Renal cortical epithelial cell (primary cell): ENCODE measurements around the gene BRD4. TPM values are rescaled to one million over a fixed set of nuclear protein-coding genes. Genes with fewer than 3 reads are reported as not detected.

Experiments
- DNase-seq: peaks from one replicate; pipeline ENCODE4 v3.0.0-alpha.2; 2011; ENCODE audit warnings: low read depth
- total RNA-seq: library from RNA; depleted of rRNA; stranded (reverse); fragments of >200 nt; gene quantifications from 2 replicates; pipeline ENCODE4 v1.2.3, GENCODE V29; 2014

The BRD4 gene
- total RNA-seq, 1 donor from 2014 or later: 30.7 TPM

DNA sequence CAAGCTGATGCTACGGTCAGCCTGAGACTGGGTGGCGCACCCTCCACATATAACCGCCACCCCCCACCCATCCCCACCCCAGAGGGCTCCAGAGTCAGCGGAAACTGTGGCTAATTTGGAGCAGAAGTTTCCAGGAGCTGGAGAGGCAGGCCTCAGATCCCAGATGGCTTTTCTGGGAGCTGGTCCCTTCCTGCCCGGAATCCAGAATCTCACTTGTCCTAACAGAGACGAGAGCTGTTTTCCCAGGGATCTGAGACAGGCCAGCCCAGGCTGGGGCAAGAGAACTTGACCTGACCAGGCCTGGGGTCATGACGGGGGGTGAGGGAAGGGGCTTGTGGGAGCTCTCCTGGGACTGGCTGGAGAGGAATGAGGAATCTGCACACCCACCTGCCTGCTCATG lies 106.6 kb downstream of the BRD4 start:
- DNase-seq: no peak

DNA sequence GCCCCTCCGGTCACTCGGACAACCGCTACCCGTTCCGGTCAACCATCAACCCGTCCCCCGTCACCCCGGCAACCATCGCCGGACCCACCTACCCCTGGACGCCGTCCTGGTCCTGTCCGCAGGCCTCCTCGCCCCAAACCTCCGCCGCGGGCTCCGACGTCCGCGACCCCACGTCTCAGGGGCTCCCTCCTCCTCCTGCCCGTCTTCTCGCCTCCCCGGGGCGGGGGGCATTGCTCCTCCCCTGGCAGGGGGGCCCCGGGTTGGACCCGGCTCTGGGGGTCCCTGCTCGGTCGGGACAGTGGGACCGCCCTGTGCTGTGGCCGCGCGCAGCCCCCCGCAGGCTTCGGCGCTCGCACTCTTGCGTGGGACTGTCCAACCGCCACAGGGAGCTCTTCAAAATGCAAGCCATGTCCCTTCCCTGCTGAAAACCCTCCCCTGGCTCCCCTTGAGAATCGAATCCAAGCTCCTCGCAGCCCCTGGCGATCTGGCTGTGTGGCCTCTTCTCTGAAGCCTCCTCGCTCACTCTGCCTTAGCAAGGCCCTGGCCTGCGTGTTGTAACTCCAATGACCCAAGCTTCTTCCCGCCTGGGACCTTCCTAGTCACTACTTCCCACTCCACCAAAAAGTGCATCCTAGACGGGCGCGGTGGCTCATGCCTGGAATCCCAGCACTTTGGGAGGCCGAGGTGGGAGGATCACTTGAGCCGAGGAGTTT lies 108.5 kb downstream of the BRD4 start:
- DNase-seq: no peak

DNA sequence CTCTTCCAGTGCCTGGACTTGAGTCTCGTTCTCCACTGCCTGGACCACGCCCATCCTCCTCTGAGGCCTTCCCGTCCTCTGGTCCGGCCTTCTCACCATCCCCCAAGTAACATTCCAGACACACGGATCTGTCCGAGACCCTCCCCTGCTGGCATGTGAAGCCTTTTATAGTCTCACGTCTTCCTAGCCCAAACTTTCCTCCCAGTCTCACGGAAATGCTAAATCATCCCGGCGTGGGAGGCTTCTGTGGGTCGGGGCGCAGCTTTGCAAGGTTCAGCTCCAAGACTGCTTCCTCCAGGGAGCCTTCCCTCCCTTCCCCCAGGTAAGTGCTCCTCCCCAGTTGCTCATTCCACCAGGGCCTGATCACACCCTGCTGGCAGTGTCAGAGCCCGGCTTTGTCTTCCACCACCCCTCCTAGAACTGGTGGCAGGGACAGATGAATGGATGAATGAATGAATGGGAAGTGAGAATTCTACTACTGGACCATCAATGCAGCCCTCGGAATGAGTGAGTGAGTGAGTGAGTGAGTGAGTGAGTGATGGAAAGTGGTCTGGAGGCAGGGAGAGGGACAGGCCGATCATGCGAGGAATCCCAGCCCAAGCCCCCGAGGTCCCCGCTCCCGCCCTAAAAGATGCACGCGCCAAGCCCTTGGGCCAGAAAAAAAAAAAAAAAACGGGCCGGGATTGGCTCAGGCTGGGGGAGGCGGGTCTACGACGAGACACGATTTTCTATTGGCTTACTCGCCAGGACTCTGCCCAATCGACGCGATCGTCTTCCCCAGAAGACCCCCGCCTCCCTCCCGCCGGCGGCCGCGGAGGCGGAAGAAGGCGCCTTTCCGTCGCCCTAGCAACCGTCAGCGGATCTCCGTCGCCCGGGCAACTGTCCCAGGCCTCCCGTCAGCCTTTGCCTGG lies 109.3 kb downstream of the BRD4 start:
- peak; percentile 84 for DNase-seq

DNA sequence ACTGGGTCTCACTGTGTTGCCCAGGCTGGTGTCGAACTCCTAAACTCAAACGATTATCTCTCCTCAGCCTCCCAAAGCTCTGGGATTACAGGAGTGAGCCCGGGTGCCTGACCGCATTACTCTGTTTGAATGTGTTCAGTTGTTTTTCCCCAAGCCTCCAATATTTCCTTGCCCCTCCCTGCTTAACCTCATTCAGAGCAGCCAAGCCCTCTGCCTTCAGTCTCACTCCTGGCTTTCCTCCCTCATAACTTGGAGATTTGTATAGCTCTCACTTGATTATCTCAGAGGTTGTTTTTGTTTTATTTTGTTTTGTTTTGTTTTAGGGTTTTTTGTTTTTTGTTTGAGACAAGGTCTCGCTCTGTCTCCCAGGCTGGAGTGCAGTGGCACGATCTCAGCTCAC lies 111.5 kb downstream of the BRD4 start:
- no peak for DNase-seq

DNA sequence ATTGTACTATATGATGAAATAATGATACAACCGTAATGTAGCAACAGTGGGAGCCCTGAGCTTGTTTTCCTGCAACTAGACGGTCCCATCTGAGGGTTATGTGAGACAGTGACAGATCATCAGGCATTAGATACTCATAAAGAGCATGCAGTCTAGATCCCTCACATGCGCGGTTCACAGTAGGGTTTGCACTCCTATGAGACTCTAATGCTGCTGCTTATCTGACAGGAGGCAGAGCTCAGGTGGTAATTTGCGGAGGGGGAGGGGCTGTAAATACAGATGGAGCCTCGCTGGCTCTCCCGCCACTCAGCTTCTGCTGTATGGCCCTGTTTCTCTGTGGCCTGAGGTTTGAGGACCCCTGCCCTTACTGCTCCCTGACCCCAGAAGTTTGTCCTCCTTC lies 113.8 kb downstream of the BRD4 start:
- no peak for DNase-seq

DNA sequence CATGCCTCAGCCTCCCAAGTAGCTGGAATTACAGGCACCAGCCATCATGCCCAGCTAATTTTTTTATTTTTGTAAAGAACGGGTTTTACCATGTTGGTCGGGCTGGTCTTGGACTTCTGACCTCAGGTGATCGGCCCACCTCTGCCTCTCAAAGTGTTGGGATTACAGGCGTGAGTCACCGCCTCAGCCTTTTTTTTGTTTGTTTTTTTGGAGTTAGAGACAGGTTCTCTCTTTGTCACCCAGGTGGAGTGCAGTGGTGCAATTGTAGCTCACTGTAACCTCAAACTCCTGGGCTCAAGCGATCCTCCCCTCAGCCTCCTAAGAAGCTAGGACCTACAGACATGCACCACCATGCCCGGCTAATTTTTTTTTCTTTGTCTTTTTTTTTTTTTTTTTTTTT lies 116.0 kb downstream of the BRD4 start:
- no peak for DNase-seq

DNA sequence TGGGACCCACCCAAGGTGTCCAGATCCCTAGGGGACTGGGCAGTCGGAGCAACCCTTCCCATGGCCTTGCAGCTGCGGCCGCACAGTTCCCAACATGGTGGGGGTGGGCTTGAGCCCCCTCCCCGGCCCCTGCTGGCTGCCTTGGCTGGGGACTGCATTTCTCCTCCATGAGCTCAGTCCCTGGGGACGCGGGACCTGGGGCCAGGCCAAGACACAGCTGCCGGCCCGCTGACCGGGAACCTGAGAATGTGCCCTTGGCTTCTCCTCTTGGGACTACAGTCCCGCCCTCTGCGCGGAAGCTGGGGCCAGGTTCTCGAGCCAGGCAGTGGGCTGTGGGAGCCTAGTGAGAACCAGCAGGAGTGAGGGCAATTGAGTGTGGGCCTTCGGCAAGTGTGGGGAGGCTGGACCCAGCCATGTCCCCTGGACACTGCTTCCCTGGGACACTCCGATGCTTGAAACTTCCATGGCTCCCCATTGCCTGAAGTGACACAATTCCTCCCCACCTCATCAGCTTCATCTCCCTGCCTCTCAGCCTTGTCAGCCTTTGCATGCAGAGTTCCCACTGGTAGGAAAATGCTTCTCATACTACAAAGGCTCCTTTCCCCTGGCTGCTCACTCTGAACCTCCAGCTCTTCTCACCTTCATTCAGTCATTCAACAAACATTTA lies 118.5 kb downstream of the BRD4 start:
- no peak for DNase-seq

DNA sequence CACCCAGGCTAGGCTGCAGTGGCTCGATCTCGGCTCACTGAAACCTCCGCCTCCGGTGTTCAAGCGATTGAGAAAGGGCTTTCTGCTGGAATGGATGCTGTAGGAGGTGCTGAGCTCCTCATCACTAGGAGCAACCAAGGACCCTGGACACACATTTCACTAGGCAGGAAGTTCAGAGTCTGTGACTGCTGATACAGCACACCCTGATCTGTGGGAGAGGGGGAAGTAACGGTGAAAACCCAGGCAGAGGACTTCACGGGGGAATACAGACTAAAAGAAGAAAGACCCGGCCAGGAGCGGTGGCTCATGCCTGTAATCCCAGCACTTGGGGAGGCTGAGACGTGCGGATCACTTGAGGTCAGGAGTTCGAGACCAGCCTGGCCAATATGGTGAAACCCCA lies 119.6 kb downstream of the BRD4 start:
- DNase-seq: no peak

DNA sequence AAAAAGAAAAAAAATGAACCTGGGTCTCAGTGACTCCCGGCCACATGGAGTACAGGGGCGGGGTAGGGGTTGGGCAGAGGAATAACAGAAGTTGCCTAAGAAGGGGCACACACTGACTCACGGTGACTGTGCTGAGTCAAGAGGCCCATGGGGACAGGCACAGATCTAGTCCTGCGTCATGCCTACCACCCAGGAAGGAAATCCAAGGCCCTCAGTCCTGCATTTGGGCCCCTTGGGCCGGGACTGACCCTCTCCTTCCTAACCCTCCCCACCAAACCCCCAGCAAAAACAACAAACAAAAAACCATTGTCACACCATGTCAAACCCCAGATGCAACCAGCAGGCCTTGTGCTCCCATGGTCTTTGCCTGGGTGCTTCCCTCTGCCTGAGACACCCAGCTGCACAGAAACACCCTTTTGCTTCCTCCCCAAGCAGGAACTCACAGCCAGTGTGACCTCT lies 122.0 kb downstream of the BRD4 start:
- DNase-seq: peak; percentile 37

DNA sequence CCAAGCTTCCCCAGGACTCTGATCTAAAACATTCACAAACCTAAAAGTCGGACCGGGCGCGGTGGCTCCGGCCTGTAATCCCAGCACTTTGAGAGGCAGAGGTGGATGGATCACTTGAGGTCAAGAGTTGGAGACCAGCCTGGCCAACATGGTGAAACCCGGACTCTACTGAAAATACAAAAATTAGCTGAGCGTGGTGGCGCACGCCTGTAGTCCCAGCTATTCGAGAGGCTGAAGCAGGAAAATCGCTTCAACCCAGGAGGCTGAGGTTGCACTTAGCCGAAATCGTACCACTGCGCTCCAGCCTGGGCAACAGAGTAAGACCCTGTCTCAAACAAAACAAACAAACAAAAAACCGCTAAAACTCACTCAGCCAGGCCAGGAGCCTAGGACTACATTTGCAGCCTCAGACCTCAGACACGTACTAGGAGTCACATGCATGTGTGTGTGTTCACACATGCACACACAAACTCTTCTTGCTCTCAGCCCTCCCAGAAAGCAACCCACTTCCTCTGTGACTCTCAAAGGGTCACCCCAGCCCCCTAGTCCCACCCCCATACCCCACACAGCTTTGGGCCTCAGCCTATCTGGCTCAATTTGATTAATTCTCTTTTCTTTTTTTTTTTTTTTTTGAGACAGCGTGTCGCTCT lies 130.8 kb downstream of the BRD4 start:
- DNase-seq: no peak

DNA sequence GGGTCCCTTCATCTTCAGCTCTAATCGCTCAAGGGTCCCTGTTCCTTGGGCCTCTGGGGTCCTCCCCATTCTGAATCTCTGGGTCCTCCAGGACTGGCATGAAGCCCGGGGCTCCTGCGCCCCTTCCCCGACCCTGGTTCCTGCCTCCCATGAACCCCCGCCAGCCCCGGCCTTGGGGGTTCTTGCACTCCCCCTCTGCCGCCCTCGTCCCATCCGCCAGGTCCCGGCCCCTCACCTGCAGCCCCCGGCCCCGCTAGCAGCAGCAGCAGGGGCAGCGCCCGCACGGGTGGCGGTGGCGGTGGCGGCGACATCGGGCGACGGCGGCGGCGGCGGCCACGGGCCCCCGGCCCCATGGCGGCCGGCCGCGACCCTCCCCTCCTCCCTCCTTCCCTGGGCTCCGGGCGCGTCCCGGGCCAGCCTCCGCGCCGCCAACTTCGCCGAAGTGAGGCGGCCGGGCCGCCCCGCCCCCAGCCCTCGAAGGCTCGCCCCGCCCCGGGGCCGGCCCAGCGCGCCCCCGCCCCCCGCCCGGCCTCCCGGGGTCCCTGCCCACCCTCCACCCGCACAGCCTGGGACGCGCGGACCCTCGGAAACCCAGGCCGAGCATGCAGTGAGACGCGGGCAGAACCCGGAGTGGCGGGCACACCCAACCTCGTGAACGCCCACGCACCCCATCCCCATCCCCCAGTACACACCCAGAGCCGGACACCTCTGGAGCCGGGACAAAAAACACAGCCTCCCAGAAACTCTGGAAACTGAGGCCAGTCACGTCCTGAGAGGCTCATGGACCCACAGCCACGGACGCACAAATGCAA lies 131.6 kb downstream of the BRD4 start, which contains the start of gene NOTCH3:
NOTCH3 (minus strand) TSS at position 443 of the 812 bp plus-strand sequence; CDS start at position 353, 90 bp downstream.
- no peak for DNase-seq

DNA sequence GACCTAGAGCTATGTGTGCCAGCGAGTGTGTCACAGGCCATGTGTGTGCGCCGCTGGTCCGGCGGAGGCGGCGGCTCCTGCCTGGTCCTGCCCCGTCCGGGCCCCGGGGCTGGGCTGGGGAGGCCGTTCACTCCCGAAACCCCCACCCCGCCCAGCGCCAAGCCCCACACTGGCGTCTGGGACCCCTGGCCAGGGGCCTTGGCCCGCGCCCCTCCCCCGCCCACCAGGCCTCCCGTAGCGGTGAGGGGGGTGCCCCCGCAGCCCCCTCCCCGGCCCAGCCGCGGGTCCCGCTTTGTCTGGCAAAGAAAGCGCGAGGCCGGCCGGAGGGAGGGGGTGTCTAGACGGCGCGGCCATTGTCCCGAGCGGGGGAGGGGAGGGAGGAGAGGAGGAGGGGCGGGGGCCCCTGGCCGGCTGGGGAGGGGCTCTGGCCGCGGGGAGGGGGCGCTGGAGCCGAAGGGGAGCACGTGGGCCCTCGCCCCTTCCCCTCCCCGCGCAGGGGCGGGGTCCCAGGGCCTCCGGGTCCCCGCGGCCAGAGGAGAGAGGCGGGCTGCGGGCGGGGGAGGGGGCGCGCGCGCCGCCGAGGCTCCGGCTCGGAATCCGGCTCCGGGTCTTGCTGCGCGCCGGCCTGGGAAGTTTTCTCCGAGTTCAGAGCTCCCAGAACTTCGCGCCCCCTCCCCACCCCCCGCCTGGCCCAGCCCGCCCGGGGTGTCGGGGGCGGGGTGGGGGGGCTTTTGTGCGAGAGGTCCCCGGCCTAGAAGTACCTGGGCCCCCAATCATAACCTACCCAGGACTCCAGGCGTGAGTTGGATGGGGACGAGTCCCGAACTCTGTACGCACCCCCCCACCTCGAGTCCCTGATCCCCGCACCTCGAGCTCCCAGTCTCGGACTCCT lies 132.4 kb downstream of the BRD4 start:
- DNase-seq: no peak

DNA sequence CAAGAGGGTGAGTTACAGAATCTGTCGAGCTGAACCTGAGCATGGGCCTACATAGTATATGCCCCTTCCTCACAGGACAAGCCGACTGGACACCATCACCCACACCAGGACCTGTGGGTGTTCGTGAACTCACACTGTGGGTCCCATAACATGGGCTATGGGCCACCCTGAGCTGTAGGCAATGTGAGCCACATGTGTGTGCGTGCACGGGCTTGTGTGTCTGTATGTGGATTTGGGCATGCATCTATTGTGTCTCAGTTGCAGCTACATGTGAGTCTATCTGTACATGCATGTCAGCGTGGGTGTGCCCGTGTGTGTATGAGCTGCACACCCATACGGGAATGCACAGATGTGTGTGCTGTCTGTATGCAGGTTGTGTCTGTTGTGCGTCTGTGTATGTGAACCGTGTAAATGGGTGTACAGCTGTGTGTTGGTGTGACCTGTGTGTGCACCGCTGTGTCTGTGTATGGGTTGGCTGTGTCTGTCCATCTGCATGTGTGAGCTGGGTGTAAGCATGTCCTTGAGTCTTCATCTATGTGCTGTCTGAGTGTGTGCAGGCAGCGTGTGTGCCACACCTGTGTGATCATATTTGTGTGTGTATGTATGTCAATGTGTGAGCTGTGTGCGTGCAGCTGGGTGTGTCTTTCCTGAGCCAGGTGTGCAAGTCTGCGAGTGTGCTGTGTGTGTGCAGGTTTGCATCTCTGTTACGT lies 133.2 kb downstream of the BRD4 start:
- no peak for DNase-seq

DNA sequence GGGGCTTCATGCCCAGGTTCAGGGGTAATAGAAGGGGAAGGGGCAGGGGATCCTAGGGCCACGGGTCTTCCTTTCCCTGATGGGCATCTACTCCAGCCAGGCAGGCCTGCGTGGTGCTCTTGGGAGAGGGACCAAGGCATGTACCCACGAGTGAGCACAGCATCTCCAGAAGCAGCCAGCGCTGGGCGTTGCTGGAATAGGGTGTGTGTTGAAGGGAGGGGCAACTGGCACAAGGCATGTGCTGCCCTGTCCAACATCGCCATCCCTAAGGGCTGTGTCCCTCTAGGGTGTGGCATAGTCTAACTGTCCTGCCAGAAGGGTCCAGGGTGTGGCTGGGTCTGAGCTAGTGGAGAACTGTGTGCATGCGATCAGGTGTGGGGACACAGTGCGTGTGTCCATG lies 134.4 kb downstream of the BRD4 start:
- no peak for DNase-seq

DNA sequence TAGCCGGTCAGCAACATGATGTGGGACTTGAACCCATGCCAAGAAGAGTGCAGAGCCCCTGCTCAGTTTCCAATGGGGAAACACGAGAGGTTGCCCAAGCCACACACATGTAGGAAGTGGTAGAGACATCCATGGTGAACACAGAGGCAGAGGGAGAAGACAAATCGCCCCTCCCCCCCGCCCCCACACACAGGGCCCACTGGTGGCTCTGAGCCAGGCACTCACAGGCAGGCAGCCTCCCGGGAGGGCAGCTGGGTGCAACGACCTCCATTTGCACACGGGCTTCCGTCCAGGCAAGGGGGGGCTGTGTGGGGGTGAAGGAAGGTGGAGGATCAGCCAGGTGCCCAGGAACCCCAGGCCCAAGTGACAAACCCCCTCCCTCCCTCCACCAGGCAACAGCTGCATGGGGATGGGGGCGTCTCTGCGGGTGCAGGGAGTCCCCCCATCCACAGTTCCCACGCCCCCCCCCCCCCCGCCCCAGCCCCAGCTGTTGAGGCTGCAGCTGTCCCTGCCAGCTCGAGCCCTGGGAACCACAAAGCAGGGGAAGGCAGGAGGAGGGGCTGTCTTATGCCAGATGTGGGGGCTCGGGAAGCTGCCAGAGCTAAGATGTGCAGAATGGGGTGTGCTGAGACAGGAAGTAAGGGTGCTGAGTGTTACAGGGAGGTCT lies 134.9 kb downstream of the BRD4 start:
- no peak for DNase-seq

DNA sequence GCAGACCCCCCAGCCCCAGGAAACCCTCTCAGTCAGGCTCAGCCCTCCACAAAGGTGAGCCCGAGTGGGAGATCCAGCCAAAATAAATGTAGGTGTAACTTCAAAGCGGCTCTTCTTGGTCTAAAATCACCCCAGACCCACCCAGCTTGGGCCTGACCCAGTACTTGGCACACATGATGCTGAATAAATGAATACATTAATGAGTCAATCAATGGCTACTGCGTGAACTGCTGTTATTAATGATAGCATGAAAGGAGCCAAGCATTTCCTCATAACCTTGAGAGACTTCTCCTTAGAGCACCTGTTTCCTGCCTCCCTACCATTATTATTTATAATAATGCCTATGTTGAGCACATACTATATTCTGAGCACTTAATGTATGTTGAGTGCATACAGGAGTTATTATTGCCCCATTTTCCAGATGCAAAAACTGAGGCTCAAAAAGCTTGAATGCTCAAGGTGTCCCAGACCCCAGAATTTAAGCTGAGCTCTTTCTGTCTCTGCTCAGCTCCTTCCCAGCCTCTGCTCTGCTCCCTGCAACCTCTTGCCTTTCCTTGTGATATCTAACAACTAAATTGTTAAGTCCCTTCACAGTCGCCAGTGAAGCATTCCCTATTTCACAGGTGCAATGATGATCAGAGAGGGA lies 135.9 kb downstream of the BRD4 start:
- no peak for DNase-seq

DNA sequence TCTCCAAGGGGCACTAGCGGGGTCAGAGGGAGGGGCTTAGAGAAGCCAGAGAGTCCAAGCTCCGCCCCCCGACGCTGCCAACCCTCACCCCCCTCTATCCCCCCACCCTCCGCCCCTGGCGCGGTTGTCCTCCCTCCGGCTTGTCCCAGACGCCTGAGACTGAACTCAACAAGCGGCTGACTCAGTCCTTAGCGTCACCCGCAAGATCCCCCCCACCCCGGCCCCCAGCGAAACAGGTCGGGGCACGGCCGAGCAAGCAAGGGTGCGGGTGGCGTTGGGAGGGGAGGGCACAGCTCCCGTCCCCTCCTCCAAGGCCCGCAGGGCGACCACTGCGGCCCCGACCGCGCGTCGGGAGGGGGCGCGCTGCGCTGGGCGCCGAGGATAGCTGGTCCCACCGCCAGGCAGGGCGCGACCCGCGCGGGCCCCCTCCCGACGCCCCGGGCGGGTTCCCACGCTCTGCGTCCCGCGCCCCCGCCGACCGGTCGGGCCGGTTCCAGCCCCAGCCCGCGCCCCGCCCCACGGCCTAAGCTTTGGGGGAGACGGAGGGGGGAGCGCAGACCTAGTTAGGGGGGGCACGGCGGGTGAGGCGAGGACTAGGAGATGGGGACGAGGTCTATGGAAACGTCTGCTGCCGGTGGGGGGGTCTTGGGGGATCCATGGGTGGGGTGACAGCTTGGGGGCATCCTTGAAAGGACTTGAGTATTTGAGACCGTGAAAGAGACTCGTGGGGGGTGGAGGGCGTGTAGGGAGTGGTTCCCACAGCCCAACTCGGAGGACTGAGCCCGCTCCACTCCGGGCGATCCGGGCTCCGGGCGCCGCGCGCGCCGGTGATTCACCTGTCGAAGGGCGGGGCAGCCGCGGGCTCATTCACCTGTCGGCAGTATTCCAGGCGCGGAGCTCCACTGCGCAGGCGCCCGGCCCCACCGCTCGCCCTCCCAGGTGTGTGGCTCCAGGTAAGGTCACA lies 136.7 kb downstream of the BRD4 start:
- DNase-seq: peak; percentile 16
